Astrocyte (in vitro differentiated cells and primary cell): ENCODE data around the gene NFATC3.

Source experiments
- EZH2 ChIP-seq: IDR thresholded peaks from 2 replicates; pipeline ENCODE4 v1.6.1; 2012; ENCODE audit warnings: mild to moderate bottlenecking, low read length, inconsistent platforms; ENCODE audit not compliant: insufficient read depth
- TF ChIP-seq, protein P1 (sequence below): IDR thresholded peaks from 2 replicates; pipeline ENCODE4 v1.5.1; 2011; ENCODE audit warnings: low read depth, mild to moderate bottlenecking, inconsistent platforms, low read length, moderate library complexity; ENCODE audit not compliant: insufficient read depth

DNA sequence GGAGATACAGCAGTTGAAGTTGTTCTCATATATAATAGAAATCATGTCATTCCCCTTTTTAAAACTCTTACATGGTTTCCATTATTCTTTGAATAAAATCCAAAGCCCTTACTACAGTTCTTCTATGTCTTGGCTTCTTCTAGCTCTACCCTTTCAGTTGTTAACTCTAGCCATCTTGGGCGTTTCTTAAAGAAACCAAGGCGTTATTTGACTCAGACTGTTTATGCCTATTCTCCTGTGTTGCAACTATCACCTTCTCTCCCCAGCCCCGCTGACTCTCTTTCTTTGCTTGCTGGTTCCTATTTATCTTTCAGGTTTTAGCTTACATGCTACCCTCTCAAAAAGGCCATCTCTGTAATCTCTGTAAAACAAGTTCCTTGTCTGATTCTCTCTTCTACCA lies 32.7 kb downstream of the NFATC3 start:
- TF ChIP-seq, protein P1, sequence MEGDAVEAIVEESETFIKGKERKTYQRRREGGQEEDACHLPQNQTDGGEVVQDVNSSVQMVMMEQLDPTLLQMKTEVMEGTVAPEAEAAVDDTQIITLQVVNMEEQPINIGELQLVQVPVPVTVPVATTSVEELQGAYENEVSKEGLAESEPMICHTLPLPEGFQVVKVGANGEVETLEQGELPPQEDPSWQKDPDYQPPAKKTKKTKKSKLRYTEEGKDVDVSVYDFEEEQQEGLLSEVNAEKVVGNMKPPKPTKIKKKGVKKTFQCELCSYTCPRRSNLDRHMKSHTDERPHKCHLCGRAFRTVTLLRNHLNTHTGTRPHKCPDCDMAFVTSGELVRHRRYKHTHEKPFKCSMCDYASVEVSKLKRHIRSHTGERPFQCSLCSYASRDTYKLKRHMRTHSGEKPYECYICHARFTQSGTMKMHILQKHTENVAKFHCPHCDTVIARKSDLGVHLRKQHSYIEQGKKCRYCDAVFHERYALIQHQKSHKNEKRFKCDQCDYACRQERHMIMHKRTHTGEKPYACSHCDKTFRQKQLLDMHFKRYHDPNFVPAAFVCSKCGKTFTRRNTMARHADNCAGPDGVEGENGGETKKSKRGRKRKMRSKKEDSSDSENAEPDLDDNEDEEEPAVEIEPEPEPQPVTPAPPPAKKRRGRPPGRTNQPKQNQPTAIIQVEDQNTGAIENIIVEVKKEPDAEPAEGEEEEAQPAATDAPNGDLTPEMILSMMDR = no peak
- no peak for TF ChIP-seq EZH2
